ENCODE results near the gene MACROD2. TPM values are rescaled to one million over a fixed set of nuclear protein-coding genes. Genes with fewer than 3 reads are reported as not detected.

MACROD2 gene
- total and polyA plus RNA-seq, 2 donors (not counting 1 experiment from before 2014, with no cell fraction given), result 5.3 to 6.7 TPM

- no peaks in the 10 kb centered on the region for H3K9me3 Mint-ChIP-seq (ENCODE audit: insufficient read depth)
- no peaks in the 10 kb centered on the region for H3K4me1 Mint-ChIP-seq
- ChIA-PET POLR2A (no interaction called here), CTCF (no interaction called here)
- Histone ChIP-seq H3K4me2 (replicated peaks; ENCODE audit: low read depth, low read length, poor library complexity, severe bottlenecking) (no peak overlapping the region), H4K20me1 (ENCODE audit: control insufficient read depth, insufficient read depth, low read length, poor library complexity, severe bottlenecking) (no peaks in the 10 kb centered on the region), H3K4me3 (ENCODE audit: control extremely low read depth in 1 of 5, extremely low read depth in 1 of 5, insufficient read depth in 1 of 5, low read depth in 2 of 5, low read length in 4 of 5) (no peak overlapping the region), H3K9me3 (ENCODE audit: control extremely low read depth in 1 of 3, control insufficient read depth in 2 of 3, insufficient read depth in 1 of 3, low read length in 2 of 3) (no peaks in the 10 kb centered on the region), H3K27ac (ENCODE audit: low read length in 2 of 2) (no peak overlapping the region), H2AFZ (ENCODE audit: insufficient read depth, low read depth, low read length, poor library complexity, severe bottlenecking) (no peak overlapping the region), H3K79me2 (ENCODE audit: control insufficient read depth, insufficient read depth, low read length) (no peaks in the 10 kb centered on the region), H3K4me1 (ENCODE audit: control insufficient read depth in 2 of 2, insufficient read depth in 2 of 2, low read length in 2 of 2) (no peaks in the 10 kb centered on the region), H3K27me3 (replicated peaks in 1 of 4; ENCODE audit: control extremely low read depth in 1 of 4, control insufficient read depth in 3 of 4, insufficient read depth in 4 of 4, low read length in 3 of 4) (no peaks in the 10 kb centered on the region), H3K9ac (ENCODE audit: low read length) (no peak overlapping the region), H3K36me3 (replicated peaks in 1 of 2; ENCODE audit: control extremely low read depth in 1 of 2, control insufficient read depth in 1 of 2, extremely low read depth in 1 of 2, insufficient read depth in 2 of 2, low read length in 1 of 2) (no peaks in the 10 kb centered on the region)
- H3K27me3 Mint-ChIP-seq, result peaks cover 4% of the 10 kb centered on the region
- WGBS (ENCODE audit: insufficient coverage), result no CpG with 5 or more reads among the region's 2 CpGs
- TF ChIP-seq CTCF (IDR thresholded peaks at IDR 0.05) (no peak), EZH2 (IDR thresholded peaks at IDR 0.05; ENCODE audit: borderline replicate concordance, insufficient read depth, low read depth, low read length, poor library complexity, severe bottlenecking) (no peak)
- H3K27ac Mint-ChIP-seq, result no peak overlapping the region
- ATAC-seq (ENCODE audit: low read depth) (no peak), DNase-seq (no peak)
- H3K4me3 Mint-ChIP-seq, result no peak overlapping the region
- intact Hi-C loops (cut with micrococcal nuclease), result no loop called here
Measured at GRCh38 chr20:14688005-14688404, 692.7 kb downstream of the MACROD2 start.

- no peak for TF ChIP-seq EZH2 (IDR thresholded peaks at IDR 0.05; ENCODE audit: borderline replicate concordance, insufficient read depth, low read depth, low read length, poor library complexity, severe bottlenecking)
- TF ChIP-seq CTCF (IDR thresholded peaks at IDR 0.05), result no peak
- no peaks in the 10 kb centered on the region for H3K4me1 ChIP-seq (ENCODE audit: control insufficient read depth in 2 of 2, insufficient read depth in 2 of 2, low read length in 2 of 2)
- H3K4me3 ChIP-seq (ENCODE audit: control extremely low read depth in 1 of 5, extremely low read depth in 1 of 5, insufficient read depth in 1 of 5, low read depth in 2 of 5, low read length in 4 of 5), result no peak overlapping the region
- no peak overlapping the region for H3K4me2 ChIP-seq (replicated peaks; ENCODE audit: low read depth, low read length, poor library complexity, severe bottlenecking)
- Mint-ChIP-seq H3K4me3 (no peak overlapping the region), H3K4me1 (no peaks in the 10 kb centered on the region), H3K27ac (no peak overlapping the region), H3K9me3 (ENCODE audit: insufficient read depth) (no peaks in the 10 kb centered on the region), H3K27me3 (peaks cover 4% of the 10 kb centered on the region)
- H3K36me3 ChIP-seq (replicated peaks in 1 of 2; ENCODE audit: control extremely low read depth in 1 of 2, control insufficient read depth in 1 of 2, extremely low read depth in 1 of 2, insufficient read depth in 2 of 2, low read length in 1 of 2), result no peaks in the 10 kb centered on the region
- H3K79me2 ChIP-seq (ENCODE audit: control insufficient read depth, insufficient read depth, low read length), result no peaks in the 10 kb centered on the region
- H2AFZ ChIP-seq (ENCODE audit: insufficient read depth, low read depth, low read length, poor library complexity, severe bottlenecking), result no peak overlapping the region
- no peak overlapping the region for H3K9ac ChIP-seq (ENCODE audit: low read length)
- H3K9me3 ChIP-seq (ENCODE audit: control extremely low read depth in 1 of 3, control insufficient read depth in 2 of 3, insufficient read depth in 1 of 3, low read length in 2 of 3), result no peaks in the 10 kb centered on the region
- H4K20me1 ChIP-seq (ENCODE audit: control insufficient read depth, insufficient read depth, low read length, poor library complexity, severe bottlenecking), result no peaks in the 10 kb centered on the region
- no peaks in the 10 kb centered on the region for H3K27me3 ChIP-seq (replicated peaks in 1 of 4; ENCODE audit: control extremely low read depth in 1 of 4, control insufficient read depth in 3 of 4, insufficient read depth in 4 of 4, low read length in 3 of 4)
- ATAC-seq (ENCODE audit: low read depth) (no peak), DNase-seq (no peak)
- POLR2A ChIA-PET, result no interaction called here
- CTCF ChIA-PET, result no interaction called here
- WGBS (ENCODE audit: insufficient coverage), result 71% methylated on average over 1 of the region's 3 CpGs
- no peak overlapping the region for H3K27ac ChIP-seq (ENCODE audit: low read length in 2 of 2)
- intact Hi-C loops (cut with micrococcal nuclease), result no loop called here
Measured at GRCh38 chr20:14691994-14692393, 696.7 kb downstream of the MACROD2 start.
